K562 (cell line): ENCODE results near the gene YKT6. TPM values are rescaled to one million over a fixed set of nuclear protein-coding genes. Genes with fewer than 3 reads are reported as not detected.

Experiments used
- ZNF561 ChIP-seq: fragments of 450-650 bp; formaldehyde crosslinking; conservative IDR thresholded peaks from 2 replicates; pipeline ENCODE4 v1.4.0; 2020; ENCODE audit warnings: mild to moderate bottlenecking, moderate library complexity
- polyA plus RNA-seq, 8 experiments: library from polyadenylated mRNA; depleted of rRNA in 4 of 8; stranded (reverse) in 5 of 8; unstranded in 3 of 8; fragments of >200 nt; fragmentation: Nextera tagmentation in 2 of 8; fragmentation: Illumina TruSeq in 1 of 8; extraction: Ambion mirVana in 2 of 8; extraction: Trizol in 1 of 8; gene quantifications; 2 replicates each; pipeline versions ENCODE4 v1.2.1 to v1.2.3, GENCODE V29; 2011 to 2014; ENCODE audit warnings: inconsistent platforms in 1 of 8, missing spikeins in 1 of 8
- total RNA-seq, 7 experiments: library from RNA; depleted of rRNA in 6 of 7; stranded (reverse); fragments of >200 nt in 6 of 7; fragmentation: Illumina TruSeq in 2 of 7; extraction: Trizol in 2 of 7; gene quantifications; 2 replicates each; pipeline versions ENCODE4 v1.2.1 to v1.2.3, GENCODE V29; 2011 to 2021; ENCODE audit warnings: low replicate concordance in 1 of 7
- TF ChIP-seq, protein P1 (sequence below), 2 experiments: fragments of 450-650 bp in 1 of 2; sonication (generic) in 1 of 2; formaldehyde crosslinking in 1 of 2; IDR thresholded peaks; 2 replicates each; pipeline versions ENCODE4 v1.7.1 to v1.9.0; 2016 to 2022; ENCODE audit warnings: inconsistent platforms in 1 of 2, mild to moderate bottlenecking in 1 of 2, missing genetic modification reagents in 1 of 2

Gene YKT6
- total and polyA plus RNA-seq, 9 of the 15 experiments (the other 6 are each of a cell fraction or from before 2014, with no cell fraction given): 1.6 to 90.6 (median 75.1) TPM

DNA sequence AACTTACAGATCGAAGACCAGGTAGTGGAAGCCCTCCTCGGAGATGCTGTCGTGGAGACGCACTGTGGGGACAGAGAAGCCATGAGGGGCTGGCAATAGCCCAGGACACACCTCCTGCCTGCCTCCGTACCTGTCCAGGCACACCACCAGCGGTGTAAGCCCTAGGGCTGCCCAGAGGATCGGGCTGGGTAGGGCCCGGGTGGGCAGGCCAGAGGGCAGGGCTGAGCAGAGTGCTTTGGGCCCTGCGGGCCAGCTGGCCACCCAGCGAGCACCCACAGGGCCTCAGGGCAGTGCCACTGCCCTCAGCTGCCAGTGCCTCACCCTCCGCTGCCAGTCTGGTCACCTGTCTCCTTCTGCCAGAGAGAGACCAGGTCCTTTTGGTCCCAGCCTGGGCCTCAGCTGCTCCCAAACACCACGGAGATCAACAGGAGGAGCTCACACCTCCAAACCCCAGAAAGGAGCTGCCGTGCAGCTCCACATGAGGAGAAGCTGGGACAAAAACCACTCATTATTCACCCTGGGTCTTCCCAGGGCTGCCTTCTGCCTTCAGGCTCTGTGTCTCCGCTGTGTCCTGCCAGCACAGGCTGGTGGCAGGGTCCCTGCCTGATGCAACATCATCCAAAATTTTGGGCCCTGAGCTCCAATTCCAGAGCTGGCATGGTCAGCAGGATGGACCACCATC lies 58.2 kb downstream of the YKT6 start (continued):
- TF ChIP-seq, protein P1, sequence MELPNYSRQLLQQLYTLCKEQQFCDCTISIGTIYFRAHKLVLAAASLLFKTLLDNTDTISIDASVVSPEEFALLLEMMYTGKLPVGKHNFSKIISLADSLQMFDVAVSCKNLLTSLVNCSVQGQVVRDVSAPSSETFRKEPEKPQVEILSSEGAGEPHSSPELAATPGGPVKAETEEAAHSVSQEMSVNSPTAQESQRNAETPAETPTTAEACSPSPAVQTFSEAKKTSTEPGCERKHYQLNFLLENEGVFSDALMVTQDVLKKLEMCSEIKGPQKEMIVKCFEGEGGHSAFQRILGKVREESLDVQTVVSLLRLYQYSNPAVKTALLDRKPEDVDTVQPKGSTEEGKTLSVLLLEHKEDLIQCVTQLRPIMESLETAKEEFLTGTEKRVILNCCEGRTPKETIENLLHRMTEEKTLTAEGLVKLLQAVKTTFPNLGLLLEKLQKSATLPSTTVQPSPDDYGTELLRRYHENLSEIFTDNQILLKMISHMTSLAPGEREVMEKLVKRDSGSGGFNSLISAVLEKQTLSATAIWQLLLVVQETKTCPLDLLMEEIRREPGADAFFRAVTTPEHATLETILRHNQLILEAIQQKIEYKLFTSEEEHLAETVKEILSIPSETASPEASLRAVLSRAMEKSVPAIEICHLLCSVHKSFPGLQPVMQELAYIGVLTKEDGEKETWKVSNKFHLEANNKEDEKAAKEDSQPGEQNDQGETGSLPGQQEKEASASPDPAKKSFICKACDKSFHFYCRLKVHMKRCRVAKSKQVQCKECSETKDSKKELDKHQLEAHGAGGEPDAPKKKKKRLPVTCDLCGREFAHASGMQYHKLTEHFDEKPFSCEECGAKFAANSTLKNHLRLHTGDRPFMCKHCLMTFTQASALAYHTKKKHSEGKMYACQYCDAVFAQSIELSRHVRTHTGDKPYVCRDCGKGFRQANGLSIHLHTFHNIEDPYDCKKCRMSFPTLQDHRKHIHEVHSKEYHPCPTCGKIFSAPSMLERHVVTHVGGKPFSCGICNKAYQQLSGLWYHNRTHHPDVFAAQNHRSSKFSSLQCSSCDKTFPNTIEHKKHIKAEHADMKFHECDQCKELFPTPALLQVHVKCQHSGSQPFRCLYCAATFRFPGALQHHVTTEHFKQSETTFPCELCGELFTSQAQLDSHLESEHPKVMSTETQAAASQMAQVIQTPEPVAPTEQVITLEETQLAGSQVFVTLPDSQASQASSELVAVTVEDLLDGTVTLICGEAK (IDR thresholded peaks at IDR 0.05): no peak
- TF ChIP-seq, protein P1 (CRISPR knock-in tag; IDR thresholded peaks at IDR 0.05): no peak
- no peak for TF ChIP-seq ZNF561
- TF ChIP-seq, all 486 proteins: peak for 0
